ENCODE results near the gene URI1. TPM values are rescaled to one million over a fixed set of nuclear protein-coding genes. Genes with fewer than 3 reads are reported as not detected.

Gene URI1
- total and polyA plus RNA-seq, 3 donors from 2014 or later = 71.4 to 105 (median 104) TPM

GRCh38 chr19:29952177-29952576, 10.1 kb downstream of the URI1 start:
- H3K27me3 ChIP-seq = no peaks in the 10 kb centered on the region
- no peaks in the 10 kb centered on the region for H3K36me3 ChIP-seq (ENCODE audit: low read depth, missing control alignments)
- TF ChIP-seq, protein P1, sequence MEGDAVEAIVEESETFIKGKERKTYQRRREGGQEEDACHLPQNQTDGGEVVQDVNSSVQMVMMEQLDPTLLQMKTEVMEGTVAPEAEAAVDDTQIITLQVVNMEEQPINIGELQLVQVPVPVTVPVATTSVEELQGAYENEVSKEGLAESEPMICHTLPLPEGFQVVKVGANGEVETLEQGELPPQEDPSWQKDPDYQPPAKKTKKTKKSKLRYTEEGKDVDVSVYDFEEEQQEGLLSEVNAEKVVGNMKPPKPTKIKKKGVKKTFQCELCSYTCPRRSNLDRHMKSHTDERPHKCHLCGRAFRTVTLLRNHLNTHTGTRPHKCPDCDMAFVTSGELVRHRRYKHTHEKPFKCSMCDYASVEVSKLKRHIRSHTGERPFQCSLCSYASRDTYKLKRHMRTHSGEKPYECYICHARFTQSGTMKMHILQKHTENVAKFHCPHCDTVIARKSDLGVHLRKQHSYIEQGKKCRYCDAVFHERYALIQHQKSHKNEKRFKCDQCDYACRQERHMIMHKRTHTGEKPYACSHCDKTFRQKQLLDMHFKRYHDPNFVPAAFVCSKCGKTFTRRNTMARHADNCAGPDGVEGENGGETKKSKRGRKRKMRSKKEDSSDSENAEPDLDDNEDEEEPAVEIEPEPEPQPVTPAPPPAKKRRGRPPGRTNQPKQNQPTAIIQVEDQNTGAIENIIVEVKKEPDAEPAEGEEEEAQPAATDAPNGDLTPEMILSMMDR (IDR thresholded peaks at IDR 0.05) = no peak
- TF ChIP-seq POLR2A (IDR thresholded peaks at IDR 0.05) = no peak
- DNase-seq = no peak
- H3K27ac ChIP-seq = no peak overlapping the region
- intact Hi-C loops (cut with DNase I; ENCODE audit: low total_unique reads) = no loop called here
- H3K4me1 ChIP-seq = no peaks in the 10 kb centered on the region
- 93% methylated on average over 1 of the region's 1 CpG for WGBS, 2 donors
- no peak overlapping the region for H3K4me3 ChIP-seq
- no peaks in the 10 kb centered on the region for H3K9me3 ChIP-seq

- Histone ChIP-seq H3K4me1 (no peaks in the 10 kb centered on the region), H3K9me3 (no peaks in the 10 kb centered on the region), H3K27me3 (no peaks in the 10 kb centered on the region), H3K4me3 (no peak overlapping the region), H3K36me3 (ENCODE audit: low read depth, missing control alignments) (no peaks in the 10 kb centered on the region), H3K27ac (no peak overlapping the region)
- intact Hi-C loops (cut with DNase I; ENCODE audit: low total_unique reads) = no loop called here
- TF ChIP-seq POLR2A (IDR thresholded peaks at IDR 0.05) = no peak
- TF ChIP-seq, protein P1 (IDR thresholded peaks at IDR 0.05) = no peak
- 71 to 82% methylated on average over 4 of the region's 4 CpGs for WGBS, 2 donors
- DNase-seq = no peak
These were observed 10.6 kb downstream of the URI1 start for GRCh38 chr19:29952646-29953045.

GRCh38 chr19:29953352-29954247, 11.6 kb downstream of the URI1 start:
- H3K4me3 ChIP-seq = no peak overlapping the region
- no peak overlapping the region for H3K27ac ChIP-seq
- H3K4me1 ChIP-seq = no peaks in the 10 kb centered on the region
- 74 to 97% methylated on average over 2 of the region's 2 CpGs for WGBS, 2 donors
- no peaks in the 10 kb centered on the region for H3K27me3 ChIP-seq
- no peaks in the 10 kb centered on the region for H3K9me3 ChIP-seq
- intact Hi-C loops (cut with DNase I; ENCODE audit: low total_unique reads) = no loop called here
- no peaks in the 10 kb centered on the region for H3K36me3 ChIP-seq (ENCODE audit: low read depth, missing control alignments)
- TF ChIP-seq POLR2A (IDR thresholded peaks at IDR 0.05) = no peak
- TF ChIP-seq, protein P1 (IDR thresholded peaks at IDR 0.05) = no peak
- no peak for DNase-seq

DNA sequence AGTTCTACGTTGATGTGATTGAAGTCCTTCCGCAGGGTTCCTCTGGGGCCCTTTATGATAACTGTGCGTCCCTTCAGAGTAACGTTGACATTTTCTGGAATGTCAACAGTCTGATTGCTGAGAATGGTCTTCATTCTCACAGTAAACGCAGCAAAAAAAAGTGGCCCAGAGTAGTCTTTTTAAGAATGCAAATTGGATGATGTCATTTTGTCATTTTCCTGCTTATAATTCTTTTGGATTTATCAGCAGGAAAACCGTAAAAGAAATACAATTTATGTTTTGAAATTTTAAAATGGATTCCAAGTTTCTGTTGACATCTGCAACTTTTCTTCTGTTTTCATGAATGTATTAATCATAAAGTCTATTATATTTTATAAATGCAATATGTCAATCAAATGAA, 14.8 kb downstream of the URI1 start:
- intact Hi-C loops (cut with DNase I; ENCODE audit: low total_unique reads) = no loop called here
- WGBS, 2 donors = 88 to 92% methylated on average over 6 of the region's 6 CpGs
- no peaks in the 10 kb centered on the region for H3K27me3 ChIP-seq

More for the DNA sequence above, 14.8 kb downstream of the URI1 start:
- DNase-seq = no peak
- Histone ChIP-seq H3K27ac (no peak overlapping the region), H3K4me1 (no peaks in the 10 kb centered on the region), H3K36me3 (ENCODE audit: low read depth, missing control alignments) (no peaks in the 10 kb centered on the region), H3K9me3 (no peaks in the 10 kb centered on the region), H3K4me3 (no peak overlapping the region)
- TF ChIP-seq POLR2A (IDR thresholded peaks at IDR 0.05) = no peak
- TF ChIP-seq, protein P1 (IDR thresholded peaks at IDR 0.05) = no peak
